Suprapubic skin (tissue), 4 donors: ENCODE data around the gene CUTA.

Source experiments
- CTCF ChIP-seq, 2 donors: fragments of 200-600 bp in 1 of 2; fragments of 450-650 bp in 1 of 2; sonication (generic) in 1 of 2; IDR thresholded peaks; one replicate each; pipeline ENCODE4 v1.5.1; 2016 to 2019; ENCODE audit warnings: antibody characterized with exemption in 2 of 2, mild to moderate bottlenecking in 1 of 2, moderate library complexity in 1 of 2
- EP300 ChIP-seq: sonication (generic); formaldehyde crosslinking; IDR thresholded peaks from one replicate; pipeline ENCODE4 v1.6.1; 2017; ENCODE audit warnings: antibody characterized with exemption
- POLR2A ChIP-seq, 2 donors: fragments of 450-650 bp; IDR thresholded peaks; one replicate each; pipeline ENCODE4 v1.6.1; 2017; ENCODE audit warnings: antibody characterized with exemption in 2 of 2, mild to moderate bottlenecking in 2 of 2, moderate library complexity in 2 of 2
- POLR2AphosphoS5 ChIP-seq, 3 donors: sonication (generic); formaldehyde crosslinking; IDR thresholded peaks; one replicate each; pipeline ENCODE4 v1.6.1; 2017; ENCODE audit warnings: antibody characterized with exemption in 3 of 3

GRCh38 chr6:33411632-33412005, 6.3 kb downstream of the CUTA start:
- no peak for TF ChIP-seq POLR2A (IDR thresholded peaks at IDR 0.05)
- TF ChIP-seq CTCF (IDR thresholded peaks at IDR 0.05), result no peak
- TF ChIP-seq EP300, result no peak
- no peak for TF ChIP-seq POLR2AphosphoS5 (IDR thresholded peaks at IDR 0.05)
